Parathyroid adenoma (tissue), 2 donors: ENCODE measurements around the gene XYLB.

Source experiments
- H2AFZ ChIP-seq: fragments of 300-600 bp; sonication (generic); one replicate; pipeline ENCODE4 v1.7.0; 2017; ENCODE audit warnings: antibody characterized with exemption, mild to moderate bottlenecking
- H3K27ac ChIP-seq: fragments of 300-600 bp; sonication (generic); one replicate; pipeline ENCODE4 v1.7.0; 2017
- H3K27me3 ChIP-seq: fragments of 300-600 bp; sonication (generic); one replicate; pipeline ENCODE4 v1.7.0; 2017; ENCODE audit warnings: low read length; ENCODE audit not compliant: control insufficient read depth, insufficient read depth
- H3K36me3 ChIP-seq: fragments of 300-600 bp; sonication (generic); one replicate; pipeline ENCODE4 v1.7.0; 2017; ENCODE audit warnings: low read length; ENCODE audit not compliant: control insufficient read depth, insufficient read depth
- H3K4me1 ChIP-seq: fragments of 300-600 bp; sonication (generic); one replicate; pipeline ENCODE4 v1.7.0; 2017; ENCODE audit warnings: control low read depth
- H3K4me2 ChIP-seq: fragments of 300-600 bp; sonication (generic); one replicate; pipeline ENCODE4 v1.7.0; 2017; ENCODE audit warnings: low read length
- H3K4me3 ChIP-seq: fragments of 300-600 bp; sonication (generic); one replicate; pipeline ENCODE4 v1.7.0; 2017; ENCODE audit warnings: low read depth, low read length
- H3K79me2 ChIP-seq: fragments of 300-600 bp; sonication (generic); one replicate; pipeline ENCODE4 v1.7.0; 2017; ENCODE audit warnings: control low read depth
- H3K9ac ChIP-seq: fragments of 300-600 bp; sonication (generic); one replicate; pipeline ENCODE4 v1.7.0; 2017; ENCODE audit warnings: mild to moderate bottlenecking
- H3K9me3 ChIP-seq: fragments of 300-600 bp; sonication (generic); one replicate; pipeline ENCODE4 v1.7.0; 2017; ENCODE audit warnings: low read length; ENCODE audit not compliant: control insufficient read depth
- TF ChIP-seq, protein P1 (sequence below): fragments of 300-600 bp; sonication (generic); IDR thresholded peaks from one replicate; pipeline ENCODE4 v1.7.0; 2017; ENCODE audit warnings: antibody characterized with exemption, mild to moderate bottlenecking
- donor health status: primary hyperparathyroidism.

Gene XYLB

DNA sequence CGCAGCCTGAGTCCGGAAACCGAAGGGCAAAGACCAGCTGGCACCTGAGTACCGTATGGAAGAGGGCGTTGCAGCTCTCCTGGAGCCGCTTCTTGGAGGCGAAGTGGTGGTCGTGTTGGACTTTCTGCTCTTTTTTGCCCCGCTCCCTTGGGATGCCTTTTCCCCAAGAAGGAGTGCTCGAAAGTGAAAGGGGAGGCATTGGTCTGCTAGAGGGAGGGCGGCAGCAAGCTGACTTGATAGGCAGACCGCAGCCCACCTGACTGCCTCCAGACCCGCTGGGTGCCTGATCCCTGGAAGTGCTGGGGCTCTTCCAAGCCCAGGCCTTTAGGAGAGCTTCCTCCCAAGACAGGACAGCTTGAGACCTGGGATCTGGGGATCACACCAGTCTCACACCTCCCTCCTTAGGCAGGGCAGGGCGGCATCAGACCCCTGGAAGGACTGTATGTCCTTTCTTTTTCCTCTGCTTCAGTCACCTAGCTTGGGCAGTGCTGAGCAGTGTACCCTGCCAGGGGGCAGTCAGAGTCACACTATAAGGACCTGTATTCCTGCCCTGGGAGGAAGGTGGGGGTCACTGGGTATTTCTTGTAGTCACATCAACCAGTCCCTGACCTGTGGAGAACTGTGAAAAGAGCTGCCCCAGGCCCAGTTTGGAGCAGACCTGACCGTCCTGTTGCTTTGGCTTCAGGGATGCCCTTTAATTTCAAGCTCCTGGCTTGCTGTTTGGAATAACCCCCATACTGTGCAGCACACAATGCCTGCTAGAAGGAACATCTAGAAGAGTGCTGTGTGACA, 109.2 kb downstream of the XYLB start:
- H3K79me2 ChIP-seq: peaks cover 40% of the 10 kb centered on the region
- H3K27me3 ChIP-seq: no peaks in the 10 kb centered on the region
- no peaks in the 10 kb centered on the region for H3K36me3 ChIP-seq
- H3K9ac ChIP-seq: no peak overlapping the region
- H2AFZ ChIP-seq: peak overlapping the region; percentile 90
- peak overlapping the region; percentile 84 for H3K4me2 ChIP-seq
- peak overlapping the region; percentile 82 for H3K27ac ChIP-seq
- H3K4me3 ChIP-seq: peak overlapping the region; percentile 70
- H3K9me3 ChIP-seq: no peaks in the 10 kb centered on the region
- H3K4me1 ChIP-seq: peaks cover 36% of the 10 kb centered on the region
- TF ChIP-seq, protein P1, sequence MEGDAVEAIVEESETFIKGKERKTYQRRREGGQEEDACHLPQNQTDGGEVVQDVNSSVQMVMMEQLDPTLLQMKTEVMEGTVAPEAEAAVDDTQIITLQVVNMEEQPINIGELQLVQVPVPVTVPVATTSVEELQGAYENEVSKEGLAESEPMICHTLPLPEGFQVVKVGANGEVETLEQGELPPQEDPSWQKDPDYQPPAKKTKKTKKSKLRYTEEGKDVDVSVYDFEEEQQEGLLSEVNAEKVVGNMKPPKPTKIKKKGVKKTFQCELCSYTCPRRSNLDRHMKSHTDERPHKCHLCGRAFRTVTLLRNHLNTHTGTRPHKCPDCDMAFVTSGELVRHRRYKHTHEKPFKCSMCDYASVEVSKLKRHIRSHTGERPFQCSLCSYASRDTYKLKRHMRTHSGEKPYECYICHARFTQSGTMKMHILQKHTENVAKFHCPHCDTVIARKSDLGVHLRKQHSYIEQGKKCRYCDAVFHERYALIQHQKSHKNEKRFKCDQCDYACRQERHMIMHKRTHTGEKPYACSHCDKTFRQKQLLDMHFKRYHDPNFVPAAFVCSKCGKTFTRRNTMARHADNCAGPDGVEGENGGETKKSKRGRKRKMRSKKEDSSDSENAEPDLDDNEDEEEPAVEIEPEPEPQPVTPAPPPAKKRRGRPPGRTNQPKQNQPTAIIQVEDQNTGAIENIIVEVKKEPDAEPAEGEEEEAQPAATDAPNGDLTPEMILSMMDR: no peak

DNA sequence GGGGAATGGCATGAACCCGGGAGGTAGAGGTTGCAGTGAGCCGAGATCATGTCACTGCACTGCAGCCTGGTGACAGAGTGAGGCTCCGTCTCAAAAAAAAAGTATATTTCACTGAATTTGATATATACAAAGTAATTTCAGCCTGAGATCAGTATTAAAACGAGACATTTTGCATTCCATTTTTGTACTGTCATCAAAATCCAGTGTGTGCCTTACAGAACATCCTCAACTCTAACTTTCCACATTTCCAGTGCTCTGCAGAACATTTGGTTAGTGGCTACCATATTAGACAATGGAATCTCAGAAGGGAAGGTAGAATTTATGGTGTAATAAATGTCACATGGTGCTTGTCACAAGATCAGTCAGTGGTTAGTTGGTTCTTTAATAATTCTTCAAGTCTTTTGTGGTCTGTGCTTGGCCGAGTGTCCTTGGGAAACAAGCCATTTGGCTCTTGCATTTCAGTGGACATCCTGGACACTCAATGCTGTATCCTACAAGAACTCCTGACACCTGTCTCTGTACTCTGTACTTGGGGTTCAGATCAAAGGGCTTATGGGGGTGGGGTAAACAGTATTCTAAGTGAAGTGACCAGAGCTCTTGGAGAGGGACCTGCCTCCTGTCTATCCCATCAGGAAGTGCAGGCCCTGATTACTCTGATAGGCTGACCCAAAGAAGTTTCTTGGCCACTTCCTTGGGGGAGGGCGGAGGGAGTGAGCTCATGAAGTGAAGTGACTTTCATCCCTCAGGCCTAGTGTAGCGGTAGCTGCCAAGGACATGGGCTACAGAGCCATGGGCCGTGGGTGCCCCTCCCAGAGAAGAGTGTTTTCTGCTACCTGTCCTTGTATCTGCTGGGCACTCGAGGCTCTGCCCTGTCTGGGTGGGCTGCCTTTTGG, 110.8 kb downstream of the XYLB start:
- H3K4me3 ChIP-seq: no peak overlapping the region
- H3K36me3 ChIP-seq: no peaks in the 10 kb centered on the region
- no peak overlapping the region for H3K9ac ChIP-seq
- H3K79me2 ChIP-seq: peaks cover 49% of the 10 kb centered on the region
- TF ChIP-seq, protein P1: no peak
- H3K4me2 ChIP-seq: no peak overlapping the region
- H2AFZ ChIP-seq: no peak overlapping the region
- H3K9me3 ChIP-seq: no peaks in the 10 kb centered on the region
- peaks cover 40% of the 10 kb centered on the region for H3K4me1 ChIP-seq
- no peaks in the 10 kb centered on the region for H3K27me3 ChIP-seq
- no peak overlapping the region for H3K27ac ChIP-seq

DNA sequence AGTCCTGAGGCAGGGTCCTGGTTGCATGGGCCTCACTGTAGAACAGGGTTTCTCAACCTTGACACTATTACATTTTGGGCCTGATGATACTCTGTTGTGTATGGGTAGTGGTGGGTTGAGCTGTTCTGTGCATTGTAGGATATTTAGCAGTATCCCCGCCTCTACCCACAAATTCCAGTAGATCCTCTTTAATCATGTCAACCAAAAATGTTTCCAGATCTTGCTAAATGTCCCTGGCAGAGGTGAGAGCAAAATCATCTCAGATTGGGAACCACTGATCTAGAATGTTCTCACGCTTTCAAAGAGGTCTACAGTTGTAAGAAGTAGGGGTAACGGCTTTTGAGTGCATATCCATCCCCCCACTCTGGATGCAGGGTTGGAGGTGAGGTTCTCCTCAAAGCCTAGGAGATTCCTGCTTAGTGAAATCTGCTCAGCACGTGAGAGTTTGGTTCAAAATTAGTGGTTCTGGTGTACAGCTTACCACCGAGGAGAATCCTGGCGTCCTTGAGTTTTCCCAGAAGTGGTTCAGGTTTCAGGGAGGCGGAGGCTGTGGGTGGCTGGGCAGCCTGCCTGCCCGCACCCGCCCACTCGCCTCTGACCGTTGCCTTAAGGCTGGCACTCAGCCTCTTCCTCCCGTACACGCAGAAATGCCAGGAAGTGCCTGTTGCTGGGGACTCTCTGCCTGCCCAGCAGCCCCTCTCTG, 112.4 kb downstream of the XYLB start:
- Histone ChIP-seq H3K4me3 (peak overlapping the region; percentile 24), H3K79me2 (peaks cover 61% of the 10 kb centered on the region), H3K4me2 (peak overlapping the region; percentile 57), H3K4me1 (peaks cover 34% of the 10 kb centered on the region), H2AFZ (peak overlapping the region; percentile 10), H3K9me3 (no peaks in the 10 kb centered on the region), H3K36me3 (no peaks in the 10 kb centered on the region), H3K27ac (peak overlapping the region; percentile 66), H3K9ac (no peak overlapping the region), H3K27me3 (no peaks in the 10 kb centered on the region)
- TF ChIP-seq, protein P1: no peak

DNA sequence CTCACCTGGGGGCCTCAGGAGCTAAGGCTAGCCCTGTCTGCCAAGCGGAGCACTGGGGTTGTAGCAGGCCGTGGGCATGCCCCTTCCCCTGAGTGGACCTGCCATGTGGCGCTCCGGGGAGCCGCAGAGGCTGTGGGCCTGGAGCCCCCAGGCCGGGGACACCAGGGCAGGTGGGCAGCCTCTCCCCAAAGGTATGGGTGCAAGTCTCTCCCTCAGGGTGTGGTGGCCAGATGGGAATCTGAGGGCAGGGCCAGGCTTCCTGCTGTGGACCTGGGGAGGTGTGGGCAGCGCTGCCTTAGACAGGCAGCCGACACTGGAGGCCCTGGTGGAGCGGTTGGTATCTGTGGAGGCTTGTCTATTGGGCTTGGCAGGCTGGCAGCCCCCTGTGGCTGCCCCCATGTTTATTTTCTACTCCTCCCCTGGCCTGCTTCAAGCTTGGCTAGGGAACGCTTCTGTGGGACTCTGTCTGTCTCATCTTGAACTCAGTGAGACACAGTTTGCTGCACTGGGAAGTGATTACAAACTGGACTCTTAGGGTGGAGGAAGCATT, 113.0 kb downstream of the XYLB start:
- TF ChIP-seq, protein P1: no peak
- H3K27ac ChIP-seq: peak overlapping the region; percentile 34
- peaks cover 34% of the 10 kb centered on the region for H3K4me1 ChIP-seq
- H2AFZ ChIP-seq: no peak overlapping the region
- peaks cover 67% of the 10 kb centered on the region for H3K79me2 ChIP-seq
- no peaks in the 10 kb centered on the region for H3K9me3 ChIP-seq
- no peaks in the 10 kb centered on the region for H3K36me3 ChIP-seq
- peak overlapping the region; percentile 57 for H3K4me2 ChIP-seq
- H3K27me3 ChIP-seq: no peaks in the 10 kb centered on the region
- H3K9ac ChIP-seq: no peak overlapping the region
- peak overlapping the region; percentile 24 for H3K4me3 ChIP-seq
